Measurements from ENCODE around the gene LASP1NB.
A peak's percentile ranks its signal among the peaks of the same experiment; 100 is the strongest.

Gene LASP1NB

DNA sequence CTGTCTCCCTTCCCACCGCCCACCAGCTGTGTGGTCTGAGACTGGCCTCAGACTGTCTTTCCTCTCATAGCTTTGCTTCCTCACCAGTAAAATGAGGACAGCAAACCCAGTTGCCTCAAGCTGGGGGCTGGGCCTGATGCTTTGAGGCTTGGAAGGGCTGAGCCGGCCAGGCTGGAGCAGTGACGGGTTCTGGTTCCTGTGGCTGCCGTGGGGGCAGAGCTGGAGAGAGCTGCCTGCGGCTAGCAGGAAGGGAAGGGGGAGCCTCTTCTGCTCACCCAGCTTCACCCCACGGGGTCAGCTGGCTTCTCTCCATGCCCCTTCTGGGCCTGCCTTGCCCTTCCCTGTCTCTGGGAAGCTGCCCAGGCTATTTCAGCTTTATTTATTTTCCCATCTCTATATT is 31.8 kb upstream of the LASP1NB start:
- peaks cover 80 to 88% of the 10 kb centered on the region in 2 experiments for H3K36me3 ChIP-seq (ENCODE audit: control insufficient read depth in 1 of 2, insufficient read depth in 2 of 2, low read length in 2 of 2)
- no peak overlapping the region for H4K91ac ChIP-seq (ENCODE audit: low read depth, low read length)
- no peak overlapping the region for H4K12ac ChIP-seq (ENCODE audit: low read depth, low read length)
- H3K9me3 ChIP-seq (ENCODE audit: insufficient read depth, low read depth, low read length): peaks cover 2% of the 10 kb centered on the region
- no CpG with 5 or more reads among the region's 6 CpGs for WGBS (ENCODE audit: extremely low coverage, insufficient coverage, insufficient read length)
- H2BK120ac ChIP-seq (ENCODE audit: insufficient read depth, low read length, poor library complexity): no peak overlapping the region
- no peak overlapping the region for H3K9ac ChIP-seq (ENCODE audit: low read length)
- no peak overlapping the region for H4K8ac ChIP-seq (ENCODE audit: low read depth, low read length)
- no peak overlapping the region for H2BK5ac ChIP-seq (ENCODE audit: low read depth, low read length, poor library complexity)
- DNase-seq: peak; percentile 47 to 48
- H3K4ac ChIP-seq (ENCODE audit: low read depth, low read length): no peak overlapping the region
- H3K79me2 ChIP-seq (ENCODE audit: control insufficient read depth, insufficient read depth, low read length, poor library complexity): no peaks in the 10 kb centered on the region
- H3K4me3 ChIP-seq (ENCODE audit: low read depth, low read length): no peak overlapping the region
- no peak overlapping the region for H3K14ac ChIP-seq (ENCODE audit: low read length)
- H3K4me2 ChIP-seq (ENCODE audit: low read length): no peak overlapping the region
- no peaks in the 10 kb centered on the region for H3K27me3 ChIP-seq (ENCODE audit: insufficient read depth, low read length)
- H3K79me1 ChIP-seq (ENCODE audit: low read length): no peaks in the 10 kb centered on the region
- H3K18ac ChIP-seq (ENCODE audit: low read length): no peak overlapping the region
- no peak overlapping the region for H3K23ac ChIP-seq (ENCODE audit: low read length)
- no peak overlapping the region for H2BK12ac ChIP-seq (ENCODE audit: low read length)
- no peak overlapping the region for H3K27ac ChIP-seq (ENCODE audit: low read depth, low read length)
- peaks cover 2 to 4% of the 10 kb centered on the region in 2 experiments for H3K4me1 ChIP-seq (ENCODE audit: control insufficient read depth in 1 of 2, insufficient read depth in 2 of 2, low read length in 2 of 2)
- no peak overlapping the region for H2AFZ ChIP-seq (ENCODE audit: insufficient read depth, low read length, poor library complexity)
- H2AK5ac ChIP-seq (ENCODE audit: low read length): no peak overlapping the region

DNA sequence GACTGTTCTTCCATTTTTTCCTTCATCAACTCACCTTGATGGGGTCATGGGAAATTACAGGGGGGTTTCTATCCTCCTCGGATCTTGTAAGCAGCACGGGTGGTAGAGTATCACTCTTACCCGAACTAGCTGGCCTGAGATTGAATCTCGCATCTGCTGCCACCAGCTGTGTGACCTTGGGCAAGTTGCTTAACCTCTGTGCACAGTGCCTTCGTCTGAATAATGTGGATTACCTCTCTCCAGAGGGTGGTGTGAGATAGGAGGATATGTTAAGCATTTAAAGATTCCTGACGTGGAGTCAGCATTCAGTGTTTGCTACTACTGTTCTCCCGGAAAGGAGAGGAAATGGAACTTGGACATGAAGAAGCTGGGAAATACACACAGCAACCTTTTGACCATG is 31.1 kb upstream of the LASP1NB start:
- Histone ChIP-seq H3K4ac (ENCODE audit: low read depth, low read length) (no peak overlapping the region), H3K23ac (ENCODE audit: low read length) (no peak overlapping the region), H2AK5ac (ENCODE audit: low read length) (no peak overlapping the region), H3K4me3 (ENCODE audit: low read depth, low read length) (no peak overlapping the region), H3K4me2 (ENCODE audit: low read length) (no peak overlapping the region), H2AFZ (ENCODE audit: insufficient read depth, low read length, poor library complexity) (peak overlapping the region; percentile 24), H3K14ac (ENCODE audit: low read length) (no peak overlapping the region), H2BK120ac (ENCODE audit: insufficient read depth, low read length, poor library complexity) (no peak overlapping the region), H4K12ac (ENCODE audit: low read depth, low read length) (no peak overlapping the region), H3K9ac (ENCODE audit: low read length) (no peak overlapping the region), H3K27ac (ENCODE audit: low read depth, low read length) (no peak overlapping the region), H3K79me2 (ENCODE audit: control insufficient read depth, insufficient read depth, low read length, poor library complexity) (no peaks in the 10 kb centered on the region), H3K18ac (ENCODE audit: low read length) (no peak overlapping the region), H2BK5ac (ENCODE audit: low read depth, low read length, poor library complexity) (no peak overlapping the region), H3K79me1 (ENCODE audit: low read length) (no peaks in the 10 kb centered on the region), H2BK12ac (ENCODE audit: low read length) (no peak overlapping the region), H3K9me3 (ENCODE audit: insufficient read depth, low read depth, low read length) (peaks cover 2% of the 10 kb centered on the region), H3K4me1 (ENCODE audit: control insufficient read depth in 1 of 2, insufficient read depth in 2 of 2, low read length in 2 of 2) (peaks cover 3 to 7% of the 10 kb centered on the region in 2 experiments), H4K91ac (ENCODE audit: low read depth, low read length) (no peak overlapping the region), H4K8ac (ENCODE audit: low read depth, low read length) (no peak overlapping the region), H3K27me3 (ENCODE audit: insufficient read depth, low read length) (no peaks in the 10 kb centered on the region), H3K36me3 (ENCODE audit: control insufficient read depth in 1 of 2, insufficient read depth in 2 of 2, low read length in 2 of 2) (peaks cover 80 to 90% of the 10 kb centered on the region in 2 experiments)
- WGBS (ENCODE audit: extremely low coverage, insufficient coverage, insufficient read length): no CpG with 5 or more reads among the region's 7 CpGs
- peak in 1 of 2 donors; percentile 70 for DNase-seq

DNA sequence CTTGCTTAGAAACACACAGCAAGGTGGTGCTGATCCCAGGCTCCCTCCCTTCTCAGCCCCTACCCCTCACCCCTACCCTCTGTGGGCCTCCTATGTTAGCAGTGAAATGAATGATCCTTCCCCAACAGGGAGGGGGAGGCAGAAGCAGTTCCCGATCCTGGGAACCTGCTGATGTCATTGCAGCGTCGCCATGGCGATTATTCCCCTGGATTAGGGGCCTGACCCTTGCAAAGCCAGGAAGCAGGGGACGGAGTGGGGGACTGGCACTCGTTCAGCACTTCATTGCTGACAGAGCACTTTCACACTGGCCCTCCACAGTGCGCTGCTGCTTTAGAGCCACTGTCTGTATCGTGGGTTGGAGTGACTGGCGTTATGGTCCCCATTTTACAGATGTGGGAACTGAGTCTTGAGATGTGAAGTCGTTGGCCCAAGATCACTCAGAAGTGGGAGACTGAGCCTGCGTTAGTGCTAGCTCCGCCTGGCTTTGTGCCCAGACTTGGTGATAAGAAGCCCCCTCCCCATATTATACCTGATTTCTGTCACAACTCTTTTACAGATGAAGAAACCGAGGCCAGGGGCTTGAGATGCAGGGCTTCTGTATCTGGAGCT is 29.0 kb upstream of the LASP1NB start:
- H3K4me2 ChIP-seq (ENCODE audit: low read length): no peak overlapping the region

DNA sequence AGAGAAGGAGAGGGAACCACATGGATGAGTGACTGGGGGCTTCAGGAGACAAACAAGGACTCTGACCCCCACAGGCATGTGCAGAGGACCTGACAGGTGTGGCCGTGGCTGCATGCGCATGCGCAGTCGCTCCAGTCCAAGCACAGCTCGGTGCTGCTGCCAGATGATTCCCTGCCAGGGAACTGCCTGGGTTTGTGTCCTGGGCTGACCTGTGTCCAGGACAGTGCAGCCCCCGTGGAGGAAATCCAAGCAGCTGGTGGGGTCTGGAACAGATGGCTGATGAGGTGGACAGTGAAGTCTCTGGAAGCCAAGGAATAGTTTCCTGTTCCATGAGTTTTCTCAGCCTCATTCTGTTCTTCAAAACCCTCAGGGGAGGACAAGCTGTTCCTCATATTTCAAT is 28.2 kb upstream of the LASP1NB start:
- Histone ChIP-seq H3K4ac (ENCODE audit: low read depth, low read length) (no peak overlapping the region), H3K18ac (ENCODE audit: low read length) (no peak overlapping the region), H3K27ac (ENCODE audit: low read depth, low read length) (no peak overlapping the region), H3K4me3 (ENCODE audit: low read depth, low read length) (no peak overlapping the region), H3K4me2 (ENCODE audit: low read length) (no peak overlapping the region), H4K91ac (ENCODE audit: low read depth, low read length) (no peak overlapping the region), H4K8ac (ENCODE audit: low read depth, low read length) (no peak overlapping the region), H3K14ac (ENCODE audit: low read length) (no peak overlapping the region), H3K27me3 (ENCODE audit: insufficient read depth, low read length) (no peaks in the 10 kb centered on the region), H3K79me1 (ENCODE audit: low read length) (no peaks in the 10 kb centered on the region), H2BK5ac (ENCODE audit: low read depth, low read length, poor library complexity) (no peak overlapping the region), H2BK12ac (ENCODE audit: low read length) (no peak overlapping the region), H3K36me3 (ENCODE audit: control insufficient read depth in 1 of 2, insufficient read depth in 2 of 2, low read length in 2 of 2) (peaks cover 62 to 72% of the 10 kb centered on the region in 2 experiments), H3K23ac (ENCODE audit: low read length) (no peak overlapping the region), H3K79me2 (ENCODE audit: control insufficient read depth, insufficient read depth, low read length, poor library complexity) (no peaks in the 10 kb centered on the region), H3K9ac (ENCODE audit: low read length) (no peak overlapping the region), H3K4me1 (ENCODE audit: control insufficient read depth in 1 of 2, insufficient read depth in 2 of 2, low read length in 2 of 2) (peaks cover 14 to 16% of the 10 kb centered on the region in 2 experiments), H2AK5ac (ENCODE audit: low read length) (no peak overlapping the region), H2AFZ (ENCODE audit: insufficient read depth, low read length, poor library complexity) (no peak overlapping the region), H4K12ac (ENCODE audit: low read depth, low read length) (no peak overlapping the region), H2BK120ac (ENCODE audit: insufficient read depth, low read length, poor library complexity) (no peak overlapping the region), H3K9me3 (ENCODE audit: insufficient read depth, low read depth, low read length) (no peaks in the 10 kb centered on the region)
- no peak for DNase-seq
- WGBS (ENCODE audit: extremely low coverage, insufficient coverage, insufficient read length): no CpG with 5 or more reads among the region's 6 CpGs

More for the DNA sequence above, 29.0 kb upstream of the LASP1NB start:
- H4K8ac ChIP-seq (ENCODE audit: low read depth, low read length): no peak overlapping the region
- H3K4me1 ChIP-seq (ENCODE audit: control insufficient read depth in 1 of 2, insufficient read depth in 2 of 2, low read length in 2 of 2): peaks cover 13 to 15% of the 10 kb centered on the region in 2 experiments
- no peaks in the 10 kb centered on the region for H3K27me3 ChIP-seq (ENCODE audit: insufficient read depth, low read length)
- no peak overlapping the region for H4K91ac ChIP-seq (ENCODE audit: low read depth, low read length)
- H2AFZ ChIP-seq (ENCODE audit: insufficient read depth, low read length, poor library complexity): no peak overlapping the region
- H3K79me2 ChIP-seq (ENCODE audit: control insufficient read depth, insufficient read depth, low read length, poor library complexity): no peaks in the 10 kb centered on the region
- WGBS (ENCODE audit: extremely low coverage, insufficient coverage, insufficient read length): no CpG with 5 or more reads among the region's 13 CpGs
- no peaks in the 10 kb centered on the region for H3K79me1 ChIP-seq (ENCODE audit: low read length)
- no peak overlapping the region for H3K14ac ChIP-seq (ENCODE audit: low read length)
- H2BK120ac ChIP-seq (ENCODE audit: insufficient read depth, low read length, poor library complexity): no peak overlapping the region
- H3K9ac ChIP-seq (ENCODE audit: low read length): no peak overlapping the region
- H3K27ac ChIP-seq (ENCODE audit: low read depth, low read length): no peak overlapping the region
- peaks cover 66 to 78% of the 10 kb centered on the region in 2 experiments for H3K36me3 ChIP-seq (ENCODE audit: control insufficient read depth in 1 of 2, insufficient read depth in 2 of 2, low read length in 2 of 2)
- no peak overlapping the region for H2BK12ac ChIP-seq (ENCODE audit: low read length)
- H3K4ac ChIP-seq (ENCODE audit: low read depth, low read length): no peak overlapping the region
- H3K18ac ChIP-seq (ENCODE audit: low read length): peak overlapping the region; percentile 34
- no peak overlapping the region for H2AK5ac ChIP-seq (ENCODE audit: low read length)
- no peak for DNase-seq
- no peak overlapping the region for H2BK5ac ChIP-seq (ENCODE audit: low read depth, low read length, poor library complexity)
- no peak overlapping the region for H3K23ac ChIP-seq (ENCODE audit: low read length)
- H4K12ac ChIP-seq (ENCODE audit: low read depth, low read length): no peak overlapping the region
- H3K9me3 ChIP-seq (ENCODE audit: insufficient read depth, low read depth, low read length): no peaks in the 10 kb centered on the region
- H3K4me3 ChIP-seq (ENCODE audit: low read depth, low read length): no peak overlapping the region
